MV-4-11 (cell line): ENCODE results near the gene RPIA.
"Not testable (repeated sequence)": the region's sequence is repeated elsewhere in the genome, so short reads cannot be mapped to it uniquely, and the experiment has no call there.

Source experiments
- DNase-seq: peaks from one replicate; lab custom pipeline; 2025; lab: John Stamatoyannopoulos, UW

Gene RPIA

DNA sequence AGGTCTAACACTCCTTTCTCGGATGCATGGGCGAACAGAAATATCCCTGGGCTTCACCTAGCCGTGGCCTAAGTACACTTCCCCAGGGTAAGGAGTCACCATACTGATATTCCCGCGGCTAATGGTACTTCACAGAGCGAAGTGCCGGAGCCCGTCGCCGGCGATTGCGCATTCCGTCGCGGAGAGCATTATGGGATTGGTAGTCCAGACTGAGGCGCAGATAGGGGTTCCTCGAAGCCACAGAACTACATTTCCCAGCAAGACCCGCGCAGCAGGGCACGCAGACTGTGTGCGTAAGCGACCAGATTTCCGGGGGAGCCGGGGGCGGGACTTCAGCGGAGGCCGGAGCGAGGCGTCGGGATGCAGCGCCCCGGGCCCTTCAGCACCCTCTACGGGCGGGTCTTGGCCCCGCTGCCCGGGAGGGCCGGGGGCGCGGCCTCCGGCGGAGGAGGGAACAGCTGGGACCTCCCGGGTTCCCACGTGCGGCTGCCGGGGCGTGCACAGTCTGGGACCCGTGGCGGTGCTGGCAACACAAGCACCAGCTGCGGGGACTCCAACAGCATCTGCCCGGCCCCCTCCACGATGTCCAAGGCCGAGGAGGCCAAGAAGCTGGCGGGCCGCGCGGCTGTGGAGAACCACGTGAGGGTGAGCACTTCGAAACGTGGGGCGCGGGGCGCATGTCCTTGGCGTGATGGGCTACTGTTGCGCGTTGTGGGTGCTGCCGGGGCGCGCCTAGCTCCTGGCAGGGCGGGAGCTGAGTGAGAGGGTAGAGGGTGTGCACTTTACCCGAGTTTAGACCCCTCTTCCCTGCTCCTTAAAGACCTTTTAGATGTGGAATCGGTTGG is at the start of gene RPIA:
Gene RPIA, plus strand, starts transcription at position 335 of the 845 bp plus-strand sequence. Its CDS starts 26 bp downstream, at position 361.
- peak; percentile 99 for DNase-seq

GRCh38 chr2:88642278-88642677 is 49.2 kb upstream of the RPIA start:
- DNase-seq, result no peak

DNA sequence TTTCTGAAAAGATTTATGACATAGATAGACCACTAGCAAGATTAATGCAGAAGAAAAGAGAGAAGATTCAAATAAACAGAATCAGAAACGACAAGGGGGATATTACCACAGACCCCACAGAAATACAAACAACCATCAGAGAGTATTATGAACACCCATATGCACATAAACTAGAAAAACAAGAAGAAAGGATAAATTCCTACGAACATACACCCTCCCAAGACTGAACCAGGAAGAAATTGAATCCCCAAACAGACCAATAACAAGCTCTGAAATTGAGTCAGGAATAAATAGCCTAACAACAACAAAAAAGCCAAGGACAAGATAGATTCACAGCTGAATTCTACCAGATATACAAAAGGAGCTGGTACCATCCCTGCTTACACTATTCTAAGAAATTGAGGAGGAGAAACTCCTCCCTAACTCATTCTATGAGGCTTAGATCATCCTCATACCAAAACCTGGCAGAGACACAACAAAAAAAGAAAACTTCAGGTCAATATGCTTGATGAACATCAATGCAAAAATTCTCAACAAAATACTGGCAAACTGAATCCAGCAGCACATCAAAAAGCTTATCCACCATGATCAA is 46.1 kb upstream of the RPIA start:
- not testable (repeated sequence) for DNase-seq

- no peak for DNase-seq
Observed at GRCh38 chr2:88651646-88652045, 39.8 kb upstream of the RPIA start.

DNA sequence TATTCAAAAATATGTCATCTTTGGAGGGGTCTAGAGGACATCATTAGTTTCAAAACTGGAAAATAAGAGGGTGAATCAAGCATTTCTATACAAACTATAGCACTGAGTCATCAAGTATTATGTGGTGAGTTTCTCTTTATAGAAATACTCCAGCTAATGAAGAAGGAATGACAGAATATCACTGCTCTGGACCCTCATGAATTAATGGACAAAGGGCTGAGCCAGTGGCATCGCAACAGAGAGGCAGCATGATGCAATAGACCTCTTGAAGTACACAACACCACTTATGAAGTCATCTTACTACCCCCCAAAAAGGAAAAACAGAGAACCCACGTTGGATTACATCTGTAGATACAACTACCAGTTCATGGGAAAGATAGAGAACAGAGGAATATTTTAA is 36.8 kb upstream of the RPIA start:
- no peak for DNase-seq

GRCh38 chr2:88656690-88657089 is 34.8 kb upstream of the RPIA start:
- no peak for DNase-seq

GRCh38 chr2:88657131-88657530 is 34.3 kb upstream of the RPIA start:
- DNase-seq, result no peak

GRCh38 chr2:88658326-88658725 is 33.1 kb upstream of the RPIA start:
- no peak for DNase-seq

DNA sequence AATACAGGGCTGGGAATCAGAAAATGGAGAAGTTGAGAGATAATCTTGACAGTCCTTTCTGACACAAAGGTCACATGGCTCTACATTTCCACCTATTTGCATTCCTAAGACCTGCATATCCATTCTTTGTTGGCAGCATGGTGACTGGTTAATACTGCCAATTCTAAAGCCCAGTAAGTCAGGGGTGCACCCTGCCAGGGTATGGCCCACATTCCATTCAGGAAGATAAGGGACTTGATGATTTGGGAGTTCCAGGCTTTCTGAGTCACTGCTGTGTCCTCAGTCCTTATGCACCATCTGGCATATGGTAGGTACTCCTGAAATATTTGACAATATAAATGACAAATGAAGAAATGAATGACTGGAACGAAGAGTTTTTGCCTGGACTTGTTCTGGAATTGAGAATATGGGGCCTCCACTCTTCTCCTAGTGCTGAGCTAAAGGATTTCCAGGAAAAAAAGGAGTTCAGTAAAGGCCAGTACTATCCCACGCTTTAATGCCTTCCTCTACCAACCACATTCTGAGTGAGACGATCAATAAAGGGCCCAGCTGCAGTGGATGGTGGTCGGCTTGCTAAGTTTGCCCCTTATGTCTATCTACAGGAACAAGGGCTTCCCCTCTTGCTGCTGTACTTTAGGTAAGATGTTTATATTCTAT is 32.5 kb upstream of the RPIA start:
- DNase-seq, result no peak

DNA sequence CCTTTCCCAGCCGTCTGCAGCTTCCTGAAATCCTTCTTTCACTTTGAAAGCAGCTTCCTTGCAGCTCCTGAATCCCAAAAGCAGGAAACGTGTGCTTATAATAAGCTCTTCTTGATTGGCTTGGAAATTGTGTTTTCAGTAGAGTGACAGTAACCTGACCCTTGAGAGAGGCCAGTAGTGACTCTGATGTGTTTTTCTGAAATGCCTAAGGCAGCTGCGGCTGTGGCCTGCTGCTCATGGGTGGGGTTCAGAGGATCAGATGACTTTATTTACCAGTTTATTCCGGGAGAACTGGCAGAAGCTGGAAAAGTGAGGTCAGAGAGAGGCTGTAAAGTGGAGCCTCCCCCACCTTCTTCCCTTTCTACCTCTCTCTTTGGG is 31.9 kb upstream of the RPIA start:
- DNase-seq, result no peak

- DNase-seq, result no peak
Observed at GRCh38 chr2:88660622-88661021, 30.9 kb upstream of the RPIA start.

GRCh38 chr2:88666576-88666975 is 24.9 kb upstream of the RPIA start:
- no peak for DNase-seq

GRCh38 chr2:88667219-88667618 is 24.3 kb upstream of the RPIA start:
- DNase-seq, result no peak

DNA sequence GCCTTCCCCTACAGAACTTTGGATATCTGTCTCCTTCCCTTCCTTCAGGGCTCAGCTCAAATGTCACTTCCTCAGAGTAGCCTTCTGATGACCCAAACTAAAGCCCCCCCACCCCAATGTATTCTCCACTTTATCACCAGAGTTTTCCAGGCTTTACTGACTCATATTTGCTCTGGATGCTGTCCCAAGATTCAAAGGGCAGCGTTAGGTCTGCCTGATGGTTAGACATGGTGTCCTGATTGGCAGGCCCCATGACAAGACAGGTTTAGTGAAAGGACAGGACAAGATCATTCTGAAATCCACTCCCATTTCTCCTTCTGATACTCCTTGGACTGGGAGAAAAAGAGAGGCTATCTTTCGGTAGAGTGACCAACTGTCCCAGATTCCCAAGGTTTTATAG is 22.6 kb upstream of the RPIA start:
- DNase-seq, result no peak

GRCh38 chr2:88669482-88670214 is 21.8 kb upstream of the RPIA start:
- no peak for DNase-seq

DNA sequence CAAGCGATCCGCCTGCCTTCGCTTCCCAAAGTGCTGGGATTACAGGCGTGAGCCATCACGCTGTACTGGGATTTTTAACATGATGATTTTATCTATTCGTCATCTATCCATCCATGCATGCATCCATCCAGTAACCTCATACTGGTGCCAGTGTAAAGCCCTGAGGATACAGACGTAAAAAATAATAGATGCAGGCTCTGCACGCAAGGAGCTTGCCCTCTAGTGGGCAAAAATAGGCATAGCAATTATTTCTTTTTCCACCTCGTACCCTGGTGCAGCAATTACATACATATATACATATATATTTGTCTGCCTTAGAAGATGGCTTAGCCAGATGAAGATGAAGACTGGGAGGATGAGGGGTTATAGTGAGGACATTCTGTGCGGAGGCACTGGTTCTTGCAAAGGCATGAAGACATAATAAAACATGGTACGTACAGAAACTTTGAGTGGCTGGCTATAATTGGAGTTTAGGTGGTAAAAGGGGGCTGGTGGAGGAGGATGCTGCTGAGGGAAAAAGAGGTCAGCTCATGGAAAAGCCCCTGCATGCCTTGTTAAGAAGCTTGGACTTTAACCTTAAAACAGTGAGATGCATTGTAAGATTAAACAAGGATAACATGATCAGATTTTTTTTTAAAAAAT is 19.6 kb upstream of the RPIA start:
- peak; percentile 30 for DNase-seq

GRCh38 chr2:88673363-88673762 is 18.1 kb upstream of the RPIA start:
- DNase-seq, result no peak

DNA sequence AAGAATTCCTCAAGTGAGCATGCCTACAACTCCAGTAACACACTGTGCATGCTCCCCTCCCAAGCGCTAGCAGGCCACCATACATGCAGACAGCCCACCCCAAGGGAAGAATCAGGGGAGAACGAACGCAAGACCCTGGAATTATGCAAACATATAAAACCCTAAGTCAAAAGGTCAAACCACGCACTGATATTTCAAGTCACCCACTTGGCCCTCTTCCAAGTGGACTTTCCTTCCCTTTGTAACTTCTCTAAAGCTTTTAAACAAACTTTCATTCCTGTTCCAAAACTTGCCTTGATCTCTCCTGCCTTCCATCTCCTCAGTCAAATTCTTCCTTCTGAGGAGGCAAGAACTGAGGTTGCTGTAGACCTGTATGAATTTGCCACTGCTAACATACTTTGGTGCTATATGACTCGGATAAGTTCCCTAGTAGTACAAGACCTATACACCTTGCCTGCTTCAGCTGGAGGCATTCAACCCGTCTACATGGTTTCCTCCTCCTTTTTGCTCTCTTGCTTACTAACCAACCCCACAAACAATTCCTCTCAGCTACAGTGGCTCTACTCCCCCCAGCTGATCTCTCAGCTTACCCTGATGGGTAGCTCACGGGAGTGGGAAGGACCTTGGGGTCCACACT is 11.1 kb upstream of the RPIA start:
- DNase-seq, result peak; percentile 71

DNA sequence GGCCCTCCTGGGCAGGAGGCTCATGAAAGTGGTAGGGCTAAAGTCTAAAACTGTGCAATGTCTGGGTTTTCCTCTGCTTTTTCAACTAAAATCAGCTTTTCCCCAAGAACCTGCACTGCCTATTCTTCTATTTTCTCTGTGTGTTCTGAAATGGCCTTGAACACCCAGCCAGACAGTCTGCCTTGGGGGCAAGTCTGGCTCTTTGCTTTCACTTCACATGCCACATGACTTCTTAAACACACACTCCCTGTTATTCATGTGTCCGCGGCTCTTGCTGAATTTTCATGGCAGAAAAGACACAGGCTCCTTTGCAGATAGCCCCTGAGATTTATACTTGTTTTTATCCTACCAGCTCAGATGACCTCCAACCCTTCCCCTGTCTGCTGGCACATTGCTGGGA is 10.6 kb upstream of the RPIA start:
- DNase-seq, result no peak

GRCh38 chr2:88683160-88684021 is 8.1 kb upstream of the RPIA start:
- DNase-seq, result no peak

- DNase-seq, result no peak
Observed at GRCh38 chr2:88684519-88684918, 7.0 kb upstream of the RPIA start.
